K562 treated with DMSO at 1 percent for 48 hours (cell line): ENCODE data around the gene METTL6. TPM values are rescaled to one million over a fixed set of nuclear protein-coding genes. Genes with fewer than 3 reads are reported as not detected.

Experiments
- total RNA-seq: library from RNA; unstranded; fragments of 300-600 nt; gene quantifications from 2 replicates; pipeline ENCODE4 v1.2.3, GENCODE V29; 2022; ENCODE audit warnings: low replicate concordance; ENCODE audit errors: extremely low read depth

The METTL6 gene
- not detected in 2 replicates for total RNA-seq

GRCh38 chr3:15427182-15427880 lies at the start of gene METTL6, which contains the start of gene EAF1:
Gene METTL6, minus strand, starts transcription at chr3:15427544. Its CDS starts 1,033 bp downstream, at chr3:15426511.
Gene EAF1, plus strand, starts transcription at chr3:15427598. Its CDS starts 182 bp downstream, at chr3:15427780.

Other genes starting within 250 kb of the METTL6 start
- gene CAPN7, start 221.3 kb downstream of the METTL6 start, total RNA-seq: not detected in 2 replicates
- not detected in 2 replicates for gene SH3BP5, start 95.0 kb downstream of the METTL6 start, total RNA-seq
- gene EAF1, start 54 bp upstream of the METTL6 start, total RNA-seq: not detected in 2 replicates
- gene COLQ, start 94.2 kb upstream of the METTL6 start, total RNA-seq: not detected in 2 replicates
- gene HACL1, start 174.0 kb upstream of the METTL6 start, total RNA-seq: not detected in 2 replicates
- gene BTD, start 174.2 kb upstream of the METTL6 start, total RNA-seq: not detected in 2 replicates